Measurements from ENCODE around the gene HM13. TPM values are rescaled to one million over a fixed set of nuclear protein-coding genes. Genes with fewer than 3 reads are reported as not detected.

Gene HM13
- total RNA-seq, 4 donors from 2014 or later = 38.4 to 86.0 (median 63.4) TPM

DNA sequence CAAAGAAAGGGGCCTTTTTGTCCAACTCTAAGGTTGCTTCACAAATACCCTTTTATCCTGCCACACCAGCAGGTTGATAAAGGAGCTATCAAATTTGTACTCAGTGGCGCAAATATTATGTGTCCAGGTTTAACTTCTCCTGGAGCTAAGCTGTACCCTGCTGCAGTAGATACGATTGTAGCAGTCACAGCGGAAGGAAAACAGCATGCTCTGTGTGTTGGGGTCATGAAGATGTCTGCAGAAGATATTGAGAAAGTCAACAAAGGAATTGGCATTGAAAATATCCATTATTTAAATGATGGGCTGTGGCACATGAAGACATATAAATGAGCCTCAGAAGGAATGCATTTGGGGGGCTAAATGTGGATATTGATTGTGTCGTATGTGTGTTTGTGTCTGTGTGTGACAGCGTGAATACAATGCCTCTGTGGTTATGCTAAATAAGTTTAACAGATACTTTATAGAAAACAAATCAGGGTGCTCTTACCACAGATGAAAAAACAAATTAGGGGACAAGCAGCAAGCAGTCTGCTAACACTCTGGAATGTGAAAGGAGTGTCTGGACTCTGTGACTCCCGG, 33.6 kb downstream of the HM13 start:
- no peak for DNase-seq
- no peaks in the 10 kb centered on the region for H3K9me3 ChIP-seq
- 33 to 55% methylated on average over 6 of the region's 6 CpGs for WGBS, 2 donors (ENCODE audit: low coverage in 1 of 2)
- H3K36me3 ChIP-seq = peaks cover 0 to 21% (median 11%) of the 10 kb centered on the region in 4 donors
- intact Hi-C loops (cut with DNase I; ENCODE audit: low total_unique reads) (no loop called here), in situ Hi-C loops (cut with MboI; ENCODE audit: low pct_ligation_motif_present in 1 of 4, low pct_unique_long_range_greater_than_20kb in 1 of 4, low sequenced_read_pairs in 3 of 4) (no loop called here)
- TF ChIP-seq POLR2AphosphoS5 (IDR thresholded peaks at IDR 0.05) (no peak), POLR2A (IDR thresholded peaks at IDR 0.05) (no peak), EP300 (IDR thresholded peaks at IDR 0.05; ENCODE audit: low read depth) (no peak)
- TF ChIP-seq, protein P1, sequence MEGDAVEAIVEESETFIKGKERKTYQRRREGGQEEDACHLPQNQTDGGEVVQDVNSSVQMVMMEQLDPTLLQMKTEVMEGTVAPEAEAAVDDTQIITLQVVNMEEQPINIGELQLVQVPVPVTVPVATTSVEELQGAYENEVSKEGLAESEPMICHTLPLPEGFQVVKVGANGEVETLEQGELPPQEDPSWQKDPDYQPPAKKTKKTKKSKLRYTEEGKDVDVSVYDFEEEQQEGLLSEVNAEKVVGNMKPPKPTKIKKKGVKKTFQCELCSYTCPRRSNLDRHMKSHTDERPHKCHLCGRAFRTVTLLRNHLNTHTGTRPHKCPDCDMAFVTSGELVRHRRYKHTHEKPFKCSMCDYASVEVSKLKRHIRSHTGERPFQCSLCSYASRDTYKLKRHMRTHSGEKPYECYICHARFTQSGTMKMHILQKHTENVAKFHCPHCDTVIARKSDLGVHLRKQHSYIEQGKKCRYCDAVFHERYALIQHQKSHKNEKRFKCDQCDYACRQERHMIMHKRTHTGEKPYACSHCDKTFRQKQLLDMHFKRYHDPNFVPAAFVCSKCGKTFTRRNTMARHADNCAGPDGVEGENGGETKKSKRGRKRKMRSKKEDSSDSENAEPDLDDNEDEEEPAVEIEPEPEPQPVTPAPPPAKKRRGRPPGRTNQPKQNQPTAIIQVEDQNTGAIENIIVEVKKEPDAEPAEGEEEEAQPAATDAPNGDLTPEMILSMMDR (IDR thresholded peaks at IDR 0.05) = no peak
- peaks cover 0 to 25% (median 0%) of the 10 kb centered on the region in 4 donors for H3K4me1 ChIP-seq
- no peaks in the 10 kb centered on the region for H3K27me3 ChIP-seq
- peak overlapping the region; percentile 79 to 89 (median 86) for H3K27ac ChIP-seq
- H3K4me3 ChIP-seq = peak overlapping the region; percentile 13 to 55 (median 38)

DNA sequence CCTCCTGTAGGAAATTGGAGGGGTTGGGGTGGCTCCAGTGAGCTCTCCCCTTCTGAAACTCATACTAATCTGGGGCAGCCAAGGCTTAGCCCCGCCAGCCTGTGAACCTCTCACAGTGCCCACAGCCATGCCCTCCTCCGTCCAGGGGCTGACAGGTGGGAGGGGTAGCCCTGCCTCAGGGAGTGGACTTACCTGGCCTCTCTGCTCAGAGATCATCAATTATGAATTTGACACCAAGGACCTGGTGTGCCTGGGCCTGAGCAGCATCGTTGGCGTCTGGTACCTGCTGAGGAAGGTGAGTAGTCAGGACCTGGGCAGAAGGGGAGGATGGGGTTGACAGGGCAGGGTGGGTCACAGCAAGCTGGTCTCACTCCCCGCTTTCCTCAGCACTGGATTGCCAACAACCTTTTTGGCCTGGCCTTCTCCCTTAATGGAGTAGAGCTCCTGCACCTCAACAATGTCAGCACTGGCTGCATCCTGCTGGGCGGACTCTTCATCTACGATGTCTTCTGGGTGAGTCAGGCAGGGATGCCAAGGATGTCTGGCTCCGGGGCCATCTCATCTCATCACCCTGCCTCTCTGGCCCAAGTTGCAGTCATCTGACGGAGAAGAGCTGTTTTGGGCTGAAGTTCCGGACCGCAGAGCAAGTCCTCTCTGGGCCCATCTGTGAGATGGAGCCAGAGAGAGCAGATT, 34.7 kb downstream of the HM13 start:
- TF ChIP-seq POLR2A (IDR thresholded peaks at IDR 0.05) = no peak
- TF ChIP-seq EP300 (IDR thresholded peaks at IDR 0.05; ENCODE audit: low read depth) = no peak
- TF ChIP-seq, protein P1 (IDR thresholded peaks at IDR 0.05) = no peak
- TF ChIP-seq POLR2AphosphoS5 (IDR thresholded peaks at IDR 0.05) = no peak
- Histone ChIP-seq H3K4me3 (no peak overlapping the region), H3K27me3 (no peaks in the 10 kb centered on the region), H3K27ac (no peak overlapping the region), H3K9me3 (no peaks in the 10 kb centered on the region), H3K4me1 (peaks cover 0 to 22% (median 0%) of the 10 kb centered on the region in 4 donors), H3K36me3 (peaks cover 0 to 21% (median 11%) of the 10 kb centered on the region in 4 donors)
- no peak for DNase-seq
- WGBS, 2 donors (ENCODE audit: low coverage in 1 of 2) = 90% methylated on average over 11 of the region's 11 CpGs; no CpG with 5 or more reads in 1 of the 2 donors
- in situ Hi-C loops (cut with MboI; ENCODE audit: low pct_ligation_motif_present in 1 of 4, low pct_unique_long_range_greater_than_20kb in 1 of 4, low sequenced_read_pairs in 3 of 4) (no loop called here), intact Hi-C loops (cut with DNase I; ENCODE audit: low total_unique reads) (no loop called here)

DNA sequence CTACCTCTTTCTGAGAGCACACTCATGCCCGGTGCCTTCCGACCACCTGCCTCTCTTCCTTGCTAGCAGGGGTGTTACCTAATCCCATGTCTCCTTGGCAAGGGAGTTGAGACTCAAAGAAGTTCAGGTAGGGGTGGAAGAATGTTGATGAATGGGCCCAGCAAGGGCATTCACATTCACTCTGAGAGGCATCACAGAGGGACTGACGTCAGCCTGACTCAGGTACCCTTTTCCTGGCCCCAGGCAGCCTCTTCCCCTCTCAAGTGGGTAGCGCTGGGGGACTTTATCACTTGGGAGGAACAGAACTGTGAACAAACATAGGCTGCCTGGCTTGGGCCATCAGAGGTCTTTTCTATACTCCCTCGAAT, 35.3 kb downstream of the HM13 start:
- H3K4me3 ChIP-seq = no peak overlapping the region
- H3K36me3 ChIP-seq = peaks cover 0 to 21% (median 11%) of the 10 kb centered on the region in 4 donors
- in situ Hi-C loops (cut with MboI; ENCODE audit: low pct_ligation_motif_present in 1 of 4, low pct_unique_long_range_greater_than_20kb in 1 of 4, low sequenced_read_pairs in 3 of 4) = no loop called here

DNA sequence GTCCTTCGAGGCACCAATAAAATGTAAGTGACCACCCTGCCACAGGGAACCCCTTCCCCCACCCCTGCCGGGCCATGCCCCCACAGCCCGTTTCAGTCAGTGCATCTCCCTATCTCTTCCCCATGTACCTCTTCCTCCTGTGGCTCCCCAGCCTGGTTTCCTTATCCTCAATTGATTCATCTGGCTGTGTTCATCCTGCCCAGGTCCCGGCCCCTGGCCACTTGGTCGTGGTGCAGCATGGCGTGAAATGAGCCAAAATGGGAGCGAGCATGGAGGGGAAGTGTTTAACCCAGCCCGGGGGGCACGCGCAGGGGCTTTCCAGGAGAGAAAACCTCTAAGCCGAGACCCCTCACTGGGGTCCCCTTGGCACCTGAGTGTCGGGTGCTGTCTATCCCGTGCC, 35.9 kb downstream of the HM13 start:
- TF ChIP-seq EP300 (IDR thresholded peaks at IDR 0.05; ENCODE audit: low read depth) (no peak), POLR2A (IDR thresholded peaks at IDR 0.05) (no peak), POLR2AphosphoS5 (IDR thresholded peaks at IDR 0.05) (no peak)
- TF ChIP-seq, protein P1 (IDR thresholded peaks at IDR 0.05) = no peak
- peaks cover 0 to 21% (median 11%) of the 10 kb centered on the region in 4 donors for H3K36me3 ChIP-seq
- no peak for DNase-seq
- H3K27ac ChIP-seq = no peak overlapping the region
- no peaks in the 10 kb centered on the region for H3K27me3 ChIP-seq
- no peak overlapping the region for H3K4me3 ChIP-seq
- in situ Hi-C loops (cut with MboI; ENCODE audit: low pct_ligation_motif_present in 1 of 4, low pct_unique_long_range_greater_than_20kb in 1 of 4, low sequenced_read_pairs in 3 of 4) = loop anchor here in 1 of 4 donors (25.0 kb wide), 1 partner anchor 187 kb away; the partner anchor contains the start of gene TPX2
- intact Hi-C loops (cut with DNase I; ENCODE audit: low total_unique reads) = no loop called here
- 92% methylated on average over 13 of the region's 13 CpGs; no CpG with 5 or more reads in 1 of the 2 donors for WGBS, 2 donors (ENCODE audit: low coverage in 1 of 2)
- H3K4me1 ChIP-seq = peaks cover 0 to 20% (median 0%) of the 10 kb centered on the region in 4 donors
- H3K9me3 ChIP-seq = no peaks in the 10 kb centered on the region

More for the DNA sequence above, 35.3 kb downstream of the HM13 start:
- Histone ChIP-seq H3K9me3 (no peaks in the 10 kb centered on the region), H3K27me3 (no peaks in the 10 kb centered on the region), H3K27ac (no peak overlapping the region), H3K4me1 (peaks cover 0 to 20% (median 0%) of the 10 kb centered on the region in 4 donors)
- 87 to 100% methylated on average over 1 to 5 of the region's 5 CpGs for WGBS, 2 donors (ENCODE audit: low coverage in 1 of 2)
- TF ChIP-seq, protein P1 (IDR thresholded peaks at IDR 0.05) = no peak
- TF ChIP-seq POLR2AphosphoS5 (IDR thresholded peaks at IDR 0.05) (no peak), EP300 (IDR thresholded peaks at IDR 0.05; ENCODE audit: low read depth) (no peak), POLR2A (IDR thresholded peaks at IDR 0.05) (no peak)
- no peak for DNase-seq
- intact Hi-C loops (cut with DNase I; ENCODE audit: low total_unique reads) = no loop called here

All from transverse colon (tissue), 4 donors.